Activated naive CD8-positive, alpha-beta T cell treated with anti-CD3 and anti-CD28 coated beads, Interleukin-2, amount 50 U/mL, for 24 hours (primary cell): ENCODE results near the gene MAP3K7.
A peak's percentile ranks its signal among the peaks of the same experiment; 100 is the strongest.

Experiments
- ATAC-seq: fragments of 150-1000 bp; cut with Tn5 transposase; one replicate; pipeline ENCODE4 v1.10.0; 2021
- DNase-seq: peaks from one replicate; pipeline ENCODE4 v3.0.0; 2021
- H3K27ac Mint-ChIP-seq: one replicate; pipeline ENCODE4 v1.8.0; 2021; ENCODE audit warnings: mild to moderate bottlenecking, mixed read lengths
- H3K27me3 Mint-ChIP-seq: one replicate; pipeline ENCODE4 v1.8.0; 2021; ENCODE audit warnings: mixed read lengths
- H3K36me3 Mint-ChIP-seq: one replicate; pipeline ENCODE4 v1.8.0; 2021; ENCODE audit warnings: low read depth, mixed read lengths
- H3K4me1 Mint-ChIP-seq: one replicate; pipeline ENCODE4 v1.8.0; 2021; ENCODE audit warnings: mixed read lengths
- H3K4me3 Mint-ChIP-seq: one replicate; pipeline ENCODE4 v1.8.0; 2021; ENCODE audit warnings: mild to moderate bottlenecking, moderate library complexity, mixed read lengths
- H3K9me3 Mint-ChIP-seq: one replicate; pipeline ENCODE4 v1.8.0; 2021; ENCODE audit warnings: mixed read lengths

MAP3K7 gene

GRCh38 chr6:90472716-90473115, 114.2 kb downstream of the MAP3K7 start:
- H3K4me1 Mint-ChIP-seq = peaks cover 98% of the 10 kb centered on the region
- H3K27ac Mint-ChIP-seq = peak overlapping the region; percentile 83
- H3K4me3 Mint-ChIP-seq = peak overlapping the region; percentile 6

GRCh38 chr6:90471263-90471662, 115.6 kb downstream of the MAP3K7 start:
- Mint-ChIP-seq H3K27ac (peak overlapping the region; percentile 13), H3K4me1 (peaks cover 98% of the 10 kb centered on the region), H3K27me3 (no peaks in the 10 kb centered on the region), H3K9me3 (no peaks in the 10 kb centered on the region), H3K36me3 (no peaks in the 10 kb centered on the region), H3K4me3 (no peak overlapping the region)
- no peak for DNase-seq
- ATAC-seq = no peak

More at GRCh38 chr6:90472716-90473115, 114.2 kb downstream of the MAP3K7 start:
- no peak for ATAC-seq
- Mint-ChIP-seq H3K36me3 (no peaks in the 10 kb centered on the region), H3K27me3 (no peaks in the 10 kb centered on the region), H3K9me3 (peaks cover 4% of the 10 kb centered on the region)
- DNase-seq = peak; percentile 26

- ATAC-seq = no peak
- no peak overlapping the region for H3K4me3 Mint-ChIP-seq
- DNase-seq = no peak
- no peak overlapping the region for H3K27ac Mint-ChIP-seq
- H3K9me3 Mint-ChIP-seq = no peaks in the 10 kb centered on the region
- peaks cover 98% of the 10 kb centered on the region for H3K4me1 Mint-ChIP-seq
- H3K36me3 Mint-ChIP-seq = no peaks in the 10 kb centered on the region
- H3K27me3 Mint-ChIP-seq = no peaks in the 10 kb centered on the region
These were observed 117.0 kb downstream of the MAP3K7 start for GRCh38 chr6:90469906-90470305.

GRCh38 chr6:90468859-90469258, 118.0 kb downstream of the MAP3K7 start:
- H3K4me1 Mint-ChIP-seq = peaks cover 98% of the 10 kb centered on the region
- no peak for ATAC-seq

DNA sequence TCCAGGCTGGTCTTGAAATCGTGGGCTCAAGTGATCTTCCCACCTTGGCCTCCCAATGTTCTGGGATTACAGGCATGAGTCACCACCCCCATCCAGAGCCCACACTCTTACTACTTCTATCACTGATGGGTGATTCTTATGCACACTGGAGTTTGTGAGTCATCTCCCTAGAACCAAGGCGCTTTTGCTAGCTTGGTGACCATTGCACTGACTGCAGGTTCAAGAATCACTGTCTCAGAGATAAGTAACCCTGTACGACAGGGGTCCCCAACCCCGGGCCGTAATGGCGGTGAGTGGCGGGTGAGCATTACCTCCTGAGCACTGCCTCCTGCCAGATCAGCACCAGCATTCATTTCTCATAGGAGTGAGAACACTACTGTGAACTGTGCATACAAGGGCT, 118.8 kb downstream of the MAP3K7 start:
- H3K4me1 Mint-ChIP-seq = peaks cover 98% of the 10 kb centered on the region

More at GRCh38 chr6:90468859-90469258, 118.0 kb downstream of the MAP3K7 start:
- H3K9me3 Mint-ChIP-seq = no peaks in the 10 kb centered on the region
- no peaks in the 10 kb centered on the region for H3K27me3 Mint-ChIP-seq
- H3K36me3 Mint-ChIP-seq = no peaks in the 10 kb centered on the region
- DNase-seq = no peak
- H3K4me3 Mint-ChIP-seq = no peak overlapping the region
- H3K27ac Mint-ChIP-seq = peak overlapping the region; percentile 7

GRCh38 chr6:90467546-90467945, 119.3 kb downstream of the MAP3K7 start:
- H3K27me3 Mint-ChIP-seq = no peaks in the 10 kb centered on the region
- H3K9me3 Mint-ChIP-seq = no peaks in the 10 kb centered on the region
- H3K4me1 Mint-ChIP-seq = peaks cover 98% of the 10 kb centered on the region
- no peak for ATAC-seq
- H3K36me3 Mint-ChIP-seq = no peaks in the 10 kb centered on the region
- DNase-seq = no peak
- H3K4me3 Mint-ChIP-seq = no peak overlapping the region
- H3K27ac Mint-ChIP-seq = peak overlapping the region; percentile 95

More for the DNA sequence above, 118.8 kb downstream of the MAP3K7 start:
- Mint-ChIP-seq H3K9me3 (no peaks in the 10 kb centered on the region), H3K4me3 (no peak overlapping the region), H3K36me3 (no peaks in the 10 kb centered on the region), H3K27ac (peak overlapping the region; percentile 70), H3K27me3 (no peaks in the 10 kb centered on the region)
- DNase-seq (peak; percentile 48), ATAC-seq (peak; percentile 67)

DNA sequence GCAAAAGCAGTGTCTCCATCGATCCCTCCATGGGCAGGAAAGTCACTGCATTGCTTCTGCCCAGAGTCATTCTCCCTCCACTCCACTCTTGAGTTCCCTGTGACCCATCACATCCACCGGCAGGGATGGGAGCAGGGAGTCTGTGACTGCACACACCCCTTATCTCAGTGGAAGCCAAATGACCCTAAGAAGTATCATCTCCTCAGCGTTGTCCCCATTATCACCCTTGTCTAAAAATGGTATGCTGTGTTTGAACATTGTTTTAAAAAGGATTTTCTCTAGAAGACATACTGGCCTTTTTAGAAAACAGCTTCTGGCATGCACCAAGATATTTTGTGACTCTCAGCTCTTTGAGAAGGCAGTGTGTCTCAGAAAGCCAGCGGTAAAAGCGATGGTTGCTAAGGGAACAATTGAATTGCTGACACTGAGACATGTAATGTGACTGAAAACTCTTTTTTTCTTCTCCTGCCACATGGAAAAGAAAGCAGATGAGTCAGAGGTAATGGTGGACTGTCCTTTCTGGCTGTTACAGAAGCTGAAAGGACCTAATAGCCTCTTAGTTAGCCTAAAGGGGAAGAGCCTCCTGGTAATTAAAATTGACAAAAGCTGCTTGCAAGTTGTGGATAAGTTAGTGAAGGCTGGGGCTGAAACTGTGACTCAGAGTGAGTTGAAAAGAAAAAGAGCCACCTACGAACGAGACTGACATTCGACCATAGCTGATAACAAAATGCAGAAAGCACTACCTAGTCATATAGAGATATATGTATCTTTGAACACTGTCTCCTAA, 120.5 kb downstream of the MAP3K7 start:
- no peaks in the 10 kb centered on the region for H3K27me3 Mint-ChIP-seq
- H3K4me3 Mint-ChIP-seq = peak overlapping the region; percentile 30
- DNase-seq = no peak
- H3K27ac Mint-ChIP-seq = peak overlapping the region; percentile 95
- peaks cover 98% of the 10 kb centered on the region for H3K4me1 Mint-ChIP-seq
- H3K9me3 Mint-ChIP-seq = no peaks in the 10 kb centered on the region
- no peaks in the 10 kb centered on the region for H3K36me3 Mint-ChIP-seq
- peak; percentile 85 for ATAC-seq

GRCh38 chr6:90465686-90466085, 121.2 kb downstream of the MAP3K7 start:
- H3K4me3 Mint-ChIP-seq = no peak overlapping the region
- H3K4me1 Mint-ChIP-seq = peaks cover 97% of the 10 kb centered on the region
- DNase-seq (no peak), ATAC-seq (no peak)
- H3K9me3 Mint-ChIP-seq = no peaks in the 10 kb centered on the region
- H3K27ac Mint-ChIP-seq = peak overlapping the region; percentile 95
- H3K36me3 Mint-ChIP-seq = no peaks in the 10 kb centered on the region
- no peaks in the 10 kb centered on the region for H3K27me3 Mint-ChIP-seq

GRCh38 chr6:90464507-90464906, 122.4 kb downstream of the MAP3K7 start:
- no peaks in the 10 kb centered on the region for H3K36me3 Mint-ChIP-seq
- H3K27ac Mint-ChIP-seq = peak overlapping the region; percentile 78
- H3K4me3 Mint-ChIP-seq = no peak overlapping the region
- peaks cover 98% of the 10 kb centered on the region for H3K4me1 Mint-ChIP-seq
- H3K27me3 Mint-ChIP-seq = no peaks in the 10 kb centered on the region
- DNase-seq (no peak), ATAC-seq (no peak)
- no peaks in the 10 kb centered on the region for H3K9me3 Mint-ChIP-seq

DNA sequence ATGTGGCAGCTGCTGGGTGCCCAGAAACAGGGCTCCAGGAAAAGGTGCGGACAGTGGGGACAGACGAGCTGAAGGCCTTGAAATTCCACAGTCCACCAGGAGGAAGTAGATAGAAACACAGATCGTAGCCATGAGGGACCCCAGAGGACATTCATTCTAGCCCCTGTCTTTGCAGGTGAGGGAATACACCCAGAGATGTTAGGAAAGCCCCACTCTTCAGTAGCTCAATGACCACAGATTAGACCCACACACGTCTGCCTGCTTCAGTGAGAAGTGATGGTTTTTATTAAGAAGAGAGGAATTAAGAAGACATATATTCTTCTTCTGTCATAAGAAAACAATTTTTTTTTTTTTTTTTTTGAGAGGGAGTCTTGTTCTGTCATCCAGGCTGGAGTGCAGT, 123.0 kb downstream of the MAP3K7 start:
- no peak for DNase-seq

More for the DNA sequence above, 123.0 kb downstream of the MAP3K7 start:
- H3K36me3 Mint-ChIP-seq = no peaks in the 10 kb centered on the region
- H3K27ac Mint-ChIP-seq = peak overlapping the region; percentile 78
- no peak overlapping the region for H3K4me3 Mint-ChIP-seq
- H3K27me3 Mint-ChIP-seq = no peaks in the 10 kb centered on the region
- no peaks in the 10 kb centered on the region for H3K9me3 Mint-ChIP-seq
- ATAC-seq = no peak
- H3K4me1 Mint-ChIP-seq = peaks cover 99% of the 10 kb centered on the region
